ENCODE measurements around the gene ARHGEF16. TPM values are rescaled to one million over a fixed set of nuclear protein-coding genes. Genes with fewer than 3 reads are reported as not detected.
A peak's percentile ranks its signal among the peaks of the same experiment; 100 is the strongest.

Gene ARHGEF16
- total RNA-seq = 19.9 TPM

GRCh38 chr1:3453891-3454810, at the start of gene ARHGEF16:
Gene ARHGEF16 (plus strand): TSS chr1:3454665. CDS start chr1:3463085, 8,420 bp downstream.
- ATAC-seq = peak; percentile 77

- no peak for ATAC-seq
These were observed 49.7 kb upstream of the ARHGEF16 start for GRCh38 chr1:3404801-3405200.

- no peak for ATAC-seq
These were observed 49.0 kb upstream of the ARHGEF16 start for GRCh38 chr1:3405491-3405890.

- ATAC-seq = no peak
These were observed 48.2 kb upstream of the ARHGEF16 start for GRCh38 chr1:3405974-3406867.

- no peak for ATAC-seq
These were observed 47.4 kb upstream of the ARHGEF16 start for GRCh38 chr1:3407021-3407420.

- ATAC-seq = no peak
These were observed 45.7 kb upstream of the ARHGEF16 start for GRCh38 chr1:3408751-3409266.

- ATAC-seq = no peak
These were observed 44.9 kb upstream of the ARHGEF16 start for GRCh38 chr1:3409366-3410141.

GRCh38 chr1:3410142-3410925, 44.1 kb upstream of the ARHGEF16 start:
- ATAC-seq = peak; percentile 54

- no peak for ATAC-seq
These were observed 42.7 kb upstream of the ARHGEF16 start for GRCh38 chr1:3411806-3412205.

GRCh38 chr1:3412376-3412775, 42.1 kb upstream of the ARHGEF16 start:
- no peak for ATAC-seq

- no peak for ATAC-seq
These were observed 40.3 kb upstream of the ARHGEF16 start for GRCh38 chr1:3413975-3414710.

GRCh38 chr1:3415260-3416090, 39.0 kb upstream of the ARHGEF16 start:
- no peak for ATAC-seq

- ATAC-seq = no peak
These were observed 37.3 kb upstream of the ARHGEF16 start for GRCh38 chr1:3417082-3417739.

- ATAC-seq = no peak
These were observed 36.5 kb upstream of the ARHGEF16 start for GRCh38 chr1:3417934-3418333.

GRCh38 chr1:3418600-3418999, 35.9 kb upstream of the ARHGEF16 start:
- no peak for ATAC-seq

- ATAC-seq = peak; percentile 70
These were observed 34.9 kb upstream of the ARHGEF16 start for GRCh38 chr1:3419415-3420204.

- no peak for ATAC-seq
These were observed 34.1 kb upstream of the ARHGEF16 start for GRCh38 chr1:3420218-3420951.

- ATAC-seq = no peak
These were observed 31.8 kb upstream of the ARHGEF16 start for GRCh38 chr1:3422638-3423037.
